ENCODE data around the gene SLC38A7. TPM values are rescaled to one million over a fixed set of nuclear protein-coding genes. Genes with fewer than 3 reads are reported as not detected.
"Not testable (repeated sequence)": the region's sequence is repeated elsewhere in the genome, so short reads cannot be mapped to it uniquely, and the experiment has no call there.

Gene SLC38A7
- total RNA-seq, 1 donor, result 27.4 TPM

DNA sequence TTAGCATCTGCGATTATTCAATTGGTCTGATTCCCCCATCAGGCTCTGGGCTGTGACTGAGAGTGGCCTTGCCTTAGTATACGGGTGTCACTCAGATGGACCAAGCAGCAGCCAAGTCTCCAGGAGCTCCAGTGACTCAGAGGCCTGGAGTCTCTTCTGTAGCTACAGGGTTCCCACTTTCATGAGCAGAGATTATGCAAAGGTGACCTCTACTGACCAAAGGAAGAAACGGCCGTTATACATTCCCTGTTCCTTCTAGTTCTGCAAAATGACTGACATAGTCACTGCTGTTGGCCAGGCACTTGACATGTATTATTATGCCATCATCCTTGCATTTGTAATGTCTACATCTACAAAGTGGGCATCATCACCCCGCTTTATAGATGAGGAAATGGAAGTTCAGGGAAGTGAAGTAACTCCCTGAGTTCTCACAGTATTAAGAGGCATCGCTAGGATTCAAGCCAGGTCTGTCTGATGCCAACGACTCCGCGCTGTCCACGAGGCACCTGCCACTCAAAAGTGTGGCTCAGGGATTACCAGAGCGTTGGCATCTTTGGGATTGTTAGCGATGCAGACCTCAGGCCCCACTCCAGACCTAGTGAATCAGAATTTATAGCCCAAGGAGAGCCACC, 23.3 kb downstream of the SLC38A7 start:
- TF ChIP-seq, protein P1, sequence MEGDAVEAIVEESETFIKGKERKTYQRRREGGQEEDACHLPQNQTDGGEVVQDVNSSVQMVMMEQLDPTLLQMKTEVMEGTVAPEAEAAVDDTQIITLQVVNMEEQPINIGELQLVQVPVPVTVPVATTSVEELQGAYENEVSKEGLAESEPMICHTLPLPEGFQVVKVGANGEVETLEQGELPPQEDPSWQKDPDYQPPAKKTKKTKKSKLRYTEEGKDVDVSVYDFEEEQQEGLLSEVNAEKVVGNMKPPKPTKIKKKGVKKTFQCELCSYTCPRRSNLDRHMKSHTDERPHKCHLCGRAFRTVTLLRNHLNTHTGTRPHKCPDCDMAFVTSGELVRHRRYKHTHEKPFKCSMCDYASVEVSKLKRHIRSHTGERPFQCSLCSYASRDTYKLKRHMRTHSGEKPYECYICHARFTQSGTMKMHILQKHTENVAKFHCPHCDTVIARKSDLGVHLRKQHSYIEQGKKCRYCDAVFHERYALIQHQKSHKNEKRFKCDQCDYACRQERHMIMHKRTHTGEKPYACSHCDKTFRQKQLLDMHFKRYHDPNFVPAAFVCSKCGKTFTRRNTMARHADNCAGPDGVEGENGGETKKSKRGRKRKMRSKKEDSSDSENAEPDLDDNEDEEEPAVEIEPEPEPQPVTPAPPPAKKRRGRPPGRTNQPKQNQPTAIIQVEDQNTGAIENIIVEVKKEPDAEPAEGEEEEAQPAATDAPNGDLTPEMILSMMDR (IDR thresholded peaks at IDR 0.05; ENCODE audit: insufficient read depth, low read length), result peak; percentile 74
- peak; percentile 89 for DNase-seq (ENCODE audit: low read depth)
- H3K4me3 ChIP-seq (ENCODE audit: low read depth, low read length), result no peak overlapping the region

DNA sequence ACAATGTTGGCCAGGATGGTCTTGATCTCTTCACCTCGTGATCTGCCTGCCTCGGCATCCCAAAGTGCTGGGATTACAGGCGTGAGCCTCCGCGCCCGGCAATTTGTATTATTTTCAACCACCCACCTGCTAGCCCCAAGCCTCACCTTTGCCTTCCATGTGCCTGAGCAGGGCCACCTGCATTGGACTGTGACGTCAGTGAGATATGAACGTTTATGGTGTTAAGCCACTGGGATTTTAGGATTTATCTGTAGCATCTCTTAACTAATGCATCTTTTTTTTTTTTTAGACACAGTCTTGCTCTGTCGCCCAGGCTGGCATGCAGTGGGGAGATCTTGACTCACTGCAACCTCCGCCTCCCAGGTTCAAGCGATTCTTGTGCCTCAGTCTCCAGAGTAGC, 24.7 kb downstream of the SLC38A7 start:
- DNase-seq (ENCODE audit: low read depth); H3K4me3 ChIP-seq (ENCODE audit: low read depth, low read length): not testable (repeated sequence)

DNA sequence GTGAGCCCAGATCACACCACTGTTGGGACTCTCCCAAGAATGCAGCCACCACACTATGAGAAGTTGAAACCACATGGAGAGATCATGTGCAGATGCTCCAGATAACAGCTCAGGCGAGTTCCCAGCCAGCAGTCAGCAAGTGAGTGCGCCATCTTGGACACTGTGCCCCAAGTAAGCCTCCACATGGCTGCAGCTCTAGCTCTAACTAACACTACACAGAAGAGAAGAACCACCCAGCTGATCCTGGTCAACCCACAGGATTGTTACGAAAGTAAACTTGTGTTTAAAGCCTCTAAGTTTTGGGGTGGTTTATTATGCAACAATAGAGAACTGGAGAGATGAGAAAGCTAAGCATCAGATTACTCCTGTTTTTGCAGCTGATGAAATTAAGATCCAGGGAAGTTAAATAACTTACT, 25.8 kb downstream of the SLC38A7 start:
- TF ChIP-seq, protein P1 (IDR thresholded peaks at IDR 0.05; ENCODE audit: insufficient read depth, low read length), result no peak
- H3K4me3 ChIP-seq (ENCODE audit: low read depth, low read length), result no peak overlapping the region
- DNase-seq (ENCODE audit: low read depth), result peak; percentile 25

DNA sequence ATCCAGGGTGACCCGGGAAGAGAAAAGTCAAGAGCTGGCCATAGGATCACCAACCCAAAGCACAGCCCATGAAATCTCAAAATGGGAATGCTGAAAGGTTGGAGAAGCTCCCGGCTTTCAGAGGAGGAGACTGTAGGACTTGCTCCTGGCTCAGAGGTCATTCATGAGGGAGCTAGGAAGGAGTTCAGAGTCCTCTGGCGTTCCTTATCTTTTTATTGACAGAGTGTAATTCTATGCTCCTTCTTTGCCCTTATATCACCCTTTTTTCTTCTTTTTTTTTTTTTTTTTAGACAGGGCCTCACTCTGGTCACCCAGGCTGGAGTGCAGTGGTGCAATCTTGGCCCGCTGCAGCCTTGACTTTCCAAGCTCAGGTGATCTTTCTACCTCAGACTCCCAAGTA, 27.7 kb downstream of the SLC38A7 start:
- no peak for DNase-seq (ENCODE audit: low read depth)
- TF ChIP-seq, protein P1 (IDR thresholded peaks at IDR 0.05; ENCODE audit: insufficient read depth, low read length), result no peak
- H3K4me3 ChIP-seq (ENCODE audit: low read depth, low read length), result no peak overlapping the region

DNA sequence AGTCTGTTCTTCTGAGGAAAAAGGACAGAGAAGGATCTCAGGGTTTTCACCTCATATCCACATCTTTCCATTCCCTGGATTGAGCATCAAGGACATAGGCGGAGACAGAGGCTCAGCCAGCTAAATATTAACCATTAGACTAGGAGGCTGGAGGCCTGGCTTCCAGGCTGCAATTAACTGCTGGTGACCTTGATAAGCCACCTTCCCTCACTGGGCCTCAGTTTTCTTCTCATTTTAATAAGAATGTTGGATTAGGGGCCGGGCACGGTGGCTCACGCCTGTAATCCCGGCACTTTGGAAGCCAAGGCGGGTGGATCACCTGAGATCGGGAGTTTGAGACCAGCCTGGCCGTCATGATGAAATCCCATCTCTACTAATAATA, 29.4 kb downstream of the SLC38A7 start:
- no peak for DNase-seq (ENCODE audit: low read depth)
- TF ChIP-seq, protein P1 (IDR thresholded peaks at IDR 0.05; ENCODE audit: insufficient read depth, low read length), result no peak
- H3K4me3 ChIP-seq (ENCODE audit: low read depth, low read length), result no peak overlapping the region

DNA sequence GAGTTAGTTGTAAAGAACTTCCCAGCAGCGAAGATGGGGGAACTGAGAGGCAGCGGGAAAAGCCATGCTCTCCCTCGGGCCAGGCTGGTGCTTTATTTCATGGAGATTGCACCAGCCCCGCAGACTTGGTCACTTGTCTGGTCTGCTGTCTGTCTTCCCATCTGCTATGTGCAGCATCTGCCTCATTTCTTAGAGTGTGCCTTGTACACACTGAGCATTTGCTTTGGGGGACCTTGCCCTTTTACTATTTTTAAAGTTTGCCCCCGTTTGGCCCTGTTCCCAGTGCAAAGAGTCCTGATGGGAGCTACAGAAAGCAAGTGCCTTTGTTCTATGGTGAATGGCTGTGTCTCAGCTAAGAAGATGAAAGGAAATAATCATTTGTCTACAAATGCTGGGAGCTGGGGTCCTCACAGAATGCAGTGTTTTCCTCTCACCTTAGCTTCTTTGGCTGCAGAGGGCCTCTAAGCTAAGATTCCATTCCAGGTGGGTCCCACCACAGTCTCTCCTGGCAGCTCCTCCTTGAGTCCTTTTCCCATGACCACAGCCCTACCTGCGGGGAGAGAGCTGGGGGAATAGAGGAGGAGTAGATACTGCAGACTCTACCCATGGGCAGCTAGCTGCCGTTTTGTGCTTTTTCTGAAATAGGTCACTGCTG, 29.9 kb downstream of the SLC38A7 start:
- H3K4me3 ChIP-seq (ENCODE audit: low read depth, low read length), result no peak overlapping the region
- TF ChIP-seq, protein P1 (IDR thresholded peaks at IDR 0.05; ENCODE audit: insufficient read depth, low read length), result no peak
- DNase-seq (ENCODE audit: low read depth), result no peak

DNA sequence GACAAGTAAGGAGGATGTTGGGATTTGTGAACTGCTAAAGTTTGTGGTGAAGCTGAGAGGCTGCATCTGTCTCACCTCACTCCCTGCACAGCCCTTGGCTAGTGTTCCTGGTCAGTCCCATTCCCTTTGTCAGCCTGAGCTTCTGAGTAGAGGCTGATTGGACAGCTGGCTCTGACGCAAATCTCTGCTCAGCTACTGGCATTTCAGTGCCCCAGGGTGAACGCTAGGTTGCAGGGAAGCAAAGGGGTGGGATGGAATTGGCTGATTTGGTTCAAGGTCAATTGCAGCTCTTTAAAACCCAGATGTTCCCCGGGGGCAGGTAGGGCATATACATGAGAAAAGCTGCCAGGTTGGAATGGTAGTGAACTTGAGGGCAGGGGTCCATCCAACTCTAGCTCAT, 31.8 kb downstream of the SLC38A7 start:
- no peak overlapping the region for H3K4me3 ChIP-seq (ENCODE audit: low read depth, low read length)
- DNase-seq (ENCODE audit: low read depth), result peak; percentile 32
- TF ChIP-seq, protein P1 (IDR thresholded peaks at IDR 0.05; ENCODE audit: insufficient read depth, low read length), result no peak

Data from fibroblast of the aortic adventitia (primary cell).